Measurements from ENCODE around the gene CXCL1. TPM values are rescaled to one million over a fixed set of nuclear protein-coding genes. Genes with fewer than 3 reads are reported as not detected.

CXCL1 gene
- total RNA-seq, 1 donor from 2014 or later = 11.4 TPM

- Mint-ChIP-seq H3K9me3 (ENCODE audit: unreplicated experiment) (peaks cover 8% of the 10 kb centered on the region), H3K36me3 (ENCODE audit: low read depth, unreplicated experiment) (peaks cover 2% of the 10 kb centered on the region), H3K27ac (ENCODE audit: unreplicated experiment) (no peak overlapping the region), H3K4me3 (ENCODE audit: unreplicated experiment) (no peak overlapping the region), H3K4me1 (ENCODE audit: low read depth, unreplicated experiment) (peaks cover 17% of the 10 kb centered on the region), H3K27me3 (ENCODE audit: low read depth, unreplicated experiment) (no peaks in the 10 kb centered on the region)
- no peak overlapping the region for H3K4me3 ChIP-seq (ENCODE audit: insufficient read depth, low read depth, low read length)
- FAIRE-seq = peak; percentile 9
- no peaks in the 10 kb centered on the region for H4K20me1 ChIP-seq (ENCODE audit: insufficient read depth, low read length)
- no peak overlapping the region for H3K27ac ChIP-seq (ENCODE audit: low read depth, low read length)
- no peak overlapping the region for H2AFZ ChIP-seq (ENCODE audit: low read depth, low read length)
- no peaks in the 10 kb centered on the region for H3K36me3 ChIP-seq (ENCODE audit: insufficient read depth, low read length)
- no peaks in the 10 kb centered on the region for H3K9me3 ChIP-seq (ENCODE audit: insufficient read depth, low read depth, low read length)
- TF ChIP-seq CTCF (IDR thresholded peaks at IDR 0.05; ENCODE audit: insufficient read depth, low read depth, low read length) (no peak), EZH2 (IDR thresholded peaks at IDR 0.05; ENCODE audit: insufficient read depth, low read length) (no peak)
- no peaks in the 10 kb centered on the region for H3K79me2 ChIP-seq (ENCODE audit: insufficient read depth, low read length)
- no peaks in the 10 kb centered on the region for H3K4me1 ChIP-seq (ENCODE audit: insufficient read depth, low read length)
- H3K4me2 ChIP-seq (ENCODE audit: low read length) = no peak overlapping the region
- DNase-seq (ENCODE audit: low read depth) = no peak
- no peak overlapping the region for H3K9ac ChIP-seq (ENCODE audit: low read length)
- peaks cover 9% of the 10 kb centered on the region for H3K27me3 ChIP-seq (ENCODE audit: insufficient read depth, low read length)
Observed at GRCh38 chr4:73872316-73873108, 3.3 kb downstream of the CXCL1 start.

- Mint-ChIP-seq H3K4me3 (ENCODE audit: unreplicated experiment) (no peak overlapping the region), H3K36me3 (ENCODE audit: low read depth, unreplicated experiment) (peaks cover 2% of the 10 kb centered on the region), H3K9me3 (ENCODE audit: unreplicated experiment) (peaks cover 8% of the 10 kb centered on the region), H3K27ac (ENCODE audit: unreplicated experiment) (no peak overlapping the region), H3K27me3 (ENCODE audit: low read depth, unreplicated experiment) (no peaks in the 10 kb centered on the region), H3K4me1 (ENCODE audit: low read depth, unreplicated experiment) (peaks cover 6% of the 10 kb centered on the region)
- FAIRE-seq (no peak), DNase-seq (ENCODE audit: low read depth) (no peak)
- H3K4me2 ChIP-seq (ENCODE audit: low read length) = no peak overlapping the region
- H2AFZ ChIP-seq (ENCODE audit: low read depth, low read length) = no peak overlapping the region
- no peak overlapping the region for H3K4me3 ChIP-seq (ENCODE audit: insufficient read depth, low read depth, low read length)
- H3K79me2 ChIP-seq (ENCODE audit: insufficient read depth, low read length) = no peaks in the 10 kb centered on the region
- H3K4me1 ChIP-seq (ENCODE audit: insufficient read depth, low read length) = no peaks in the 10 kb centered on the region
- peaks cover 3% of the 10 kb centered on the region for H3K27me3 ChIP-seq (ENCODE audit: insufficient read depth, low read length)
- no peak overlapping the region for H3K27ac ChIP-seq (ENCODE audit: low read depth, low read length)
- no peaks in the 10 kb centered on the region for H3K36me3 ChIP-seq (ENCODE audit: insufficient read depth, low read length)
- H4K20me1 ChIP-seq (ENCODE audit: insufficient read depth, low read length) = no peaks in the 10 kb centered on the region
- no peak for TF ChIP-seq CTCF (IDR thresholded peaks at IDR 0.05; ENCODE audit: insufficient read depth, low read depth, low read length)
- no peak for TF ChIP-seq EZH2 (IDR thresholded peaks at IDR 0.05; ENCODE audit: insufficient read depth, low read length)
- no peak overlapping the region for H3K9ac ChIP-seq (ENCODE audit: low read length)
- no peaks in the 10 kb centered on the region for H3K9me3 ChIP-seq (ENCODE audit: insufficient read depth, low read depth, low read length)
Observed at GRCh38 chr4:73874386-73874785, 5.2 kb downstream of the CXCL1 start.

GRCh38 chr4:73875401-73875800, 6.2 kb downstream of the CXCL1 start:
- no peak for FAIRE-seq
- H3K27ac ChIP-seq (ENCODE audit: low read depth, low read length) = no peak overlapping the region
- H3K27ac Mint-ChIP-seq (ENCODE audit: unreplicated experiment) = no peak overlapping the region

More at GRCh38 chr4:73875401-73875800, 6.2 kb downstream of the CXCL1 start:
- Mint-ChIP-seq H3K27me3 (ENCODE audit: low read depth, unreplicated experiment) (no peaks in the 10 kb centered on the region), H3K9me3 (ENCODE audit: unreplicated experiment) (peaks cover 8% of the 10 kb centered on the region), H3K4me1 (ENCODE audit: low read depth, unreplicated experiment) (peaks cover 2% of the 10 kb centered on the region), H3K4me3 (ENCODE audit: unreplicated experiment) (no peak overlapping the region), H3K36me3 (ENCODE audit: low read depth, unreplicated experiment) (peaks cover 2% of the 10 kb centered on the region)
- H3K79me2 ChIP-seq (ENCODE audit: insufficient read depth, low read length) = no peaks in the 10 kb centered on the region
- H3K4me3 ChIP-seq (ENCODE audit: insufficient read depth, low read depth, low read length) = no peak overlapping the region
- H3K36me3 ChIP-seq (ENCODE audit: insufficient read depth, low read length) = no peaks in the 10 kb centered on the region
- H3K27me3 ChIP-seq (ENCODE audit: insufficient read depth, low read length) = no peaks in the 10 kb centered on the region
- no peaks in the 10 kb centered on the region for H3K9me3 ChIP-seq (ENCODE audit: insufficient read depth, low read depth, low read length)
- no peaks in the 10 kb centered on the region for H3K4me1 ChIP-seq (ENCODE audit: insufficient read depth, low read length)
- H4K20me1 ChIP-seq (ENCODE audit: insufficient read depth, low read length) = no peaks in the 10 kb centered on the region
- no peak overlapping the region for H2AFZ ChIP-seq (ENCODE audit: low read depth, low read length)
- H3K9ac ChIP-seq (ENCODE audit: low read length) = no peak overlapping the region
- H3K4me2 ChIP-seq (ENCODE audit: low read length) = no peak overlapping the region
- no peak for DNase-seq (ENCODE audit: low read depth)
- TF ChIP-seq CTCF (IDR thresholded peaks at IDR 0.05; ENCODE audit: insufficient read depth, low read depth, low read length) (no peak), EZH2 (IDR thresholded peaks at IDR 0.05; ENCODE audit: insufficient read depth, low read length) (no peak)
